ENCODE measurements around the gene CCDC196. TPM values are rescaled to one million over a fixed set of nuclear protein-coding genes. Genes with fewer than 3 reads are reported as not detected.

The CCDC196 gene
- total and polyA plus RNA-seq, 10 of the 15 experiments (the other 5 are each of a cell fraction or from before 2014, with no cell fraction given) = 0.03 to 0.52 (median 0.28) TPM; not detected in 7

GRCh38 chr14:66495218-66496098 lies 9.3 kb downstream of the CCDC196 start:
- intact Hi-C loops (cut with micrococcal nuclease; ENCODE audit: unreplicated experiment) = loop anchor here (1.0 to 5.0 kb wide), 5 partner anchors 54 to 642 kb away; no protein-coding TSS in a partner anchor
- peak; percentile 45 for DNase-seq (ENCODE audit: low read depth, low spot score)
- no peaks in the 10 kb centered on the region for H3K9me3 ChIP-seq (replicated peaks; ENCODE audit: control insufficient read depth, insufficient read depth, low read length)
- peaks cover 3% of the 10 kb centered on the region; the same call in 1 of the 2 replicates for H3K4me1 ChIP-seq (ENCODE audit: control insufficient read depth, insufficient read depth, low read length)
- no peak overlapping the region for H3K4me3 ChIP-seq
- 5% methylated on average over 4 of the region's 4 CpGs for WGBS (ENCODE audit: insufficient coverage, insufficient replicate concordance, low lambda C conversion rate, missing lambda C conversion rate)
- no peak overlapping the region for H3K9ac ChIP-seq (ENCODE audit: control insufficient read depth, insufficient read depth, low read length)
- RAD21 ChIA-PET (ENCODE audit: unreplicated experiment) = interaction anchor here (0.5 to 2.6 kb wide), 11 partner anchors 18 to 790 kb away, joined by 3 to 15 read pairs (median 4); no protein-coding TSS in a partner anchor
- no TSS peak for BruUV-seq (replicated peaks)
- no peak overlapping the region for H3K27ac ChIP-seq (ENCODE audit: control insufficient read depth, insufficient read depth)
- CTCF ChIA-PET = interaction anchor here (0.5 to 5.2 kb wide), 15 partner anchors 8 to 791 kb away, joined by 3 to 27 read pairs (median 4); no protein-coding TSS in a partner anchor
- in situ Hi-C loops (cut with MboI) = loop anchor here (10.0 kb wide), 1 partner anchor 619 kb away; no protein-coding TSS in a partner anchor
- H3K79me2 ChIP-seq (ENCODE audit: control insufficient read depth, insufficient read depth, low read length) = no peaks in the 10 kb centered on the region
- POLR2A ChIA-PET = no interaction called here
- no peaks in the 10 kb centered on the region for H4K20me1 ChIP-seq (ENCODE audit: control insufficient read depth, insufficient read depth)
- H2AFZ ChIP-seq (ENCODE audit: control insufficient read depth, low read depth, low read length) = peak overlapping the region; percentile 45
- H3K27me3 ChIP-seq (replicated peaks in 1 of 2; ENCODE audit: control insufficient read depth in 2 of 2, insufficient read depth in 2 of 2, low read length in 1 of 2) = no peaks in the 10 kb centered on the region
- H3K36me3 ChIP-seq (ENCODE audit: control insufficient read depth in 2 of 2, insufficient read depth in 2 of 2, low read length in 1 of 2) = no peaks in the 10 kb centered on the region
- peak; percentile 96 for ATAC-seq
- peak; percentile 73 for FAIRE-seq
- SMC1A ChIA-PET (ENCODE audit: uncharacterized antibody, unreplicated experiment) = interaction anchor here (0.6 to 4.8 kb wide), 12 partner anchors 9 to 621 kb away, joined by 3 to 30 read pairs (median 4); partner anchors contain the start of genes CCDC196 and GPHN
- no peak overlapping the region for H3K4me2 ChIP-seq (ENCODE audit: control insufficient read depth, insufficient read depth)
- peak; percentile 87 for TF ChIP-seq RAD21 (IDR thresholded peaks at IDR 0.05; ENCODE audit: insufficient read depth, low read depth, low read length)
- TF ChIP-seq LARP7 (IDR thresholded peaks at IDR 0.05) = no peak
- no peak for TF ChIP-seq POLR2AphosphoS2 (IDR thresholded peaks at IDR 0.05; ENCODE audit: low read depth, low read length)
- no peak for TF ChIP-seq RELB (IDR thresholded peaks at IDR 0.05; ENCODE audit: low read depth)
- TF ChIP-seq SMC3 (IDR thresholded peaks at IDR 0.05; ENCODE audit: borderline replicate concordance, low read length) = peak; percentile 84; the same call in 1 of the 2 replicates
- no peak for TF ChIP-seq POLR2AphosphoS5 (IDR thresholded peaks at IDR 0.05; ENCODE audit: low read length)
- TF ChIP-seq NFIC (IDR thresholded peaks at IDR 0.05; ENCODE audit: low read depth, low read length) = no peak
- TF ChIP-seq STAT3 (IDR thresholded peaks at IDR 0.05; ENCODE audit: low read depth, low read length) = 0 out of 2 replicates have a peak, but pooled peaks have one; percentile 44
- TF ChIP-seq ESRRA (IDR thresholded peaks at IDR 0.05; ENCODE audit: low read length) = no peak
- TF ChIP-seq, protein P1, sequence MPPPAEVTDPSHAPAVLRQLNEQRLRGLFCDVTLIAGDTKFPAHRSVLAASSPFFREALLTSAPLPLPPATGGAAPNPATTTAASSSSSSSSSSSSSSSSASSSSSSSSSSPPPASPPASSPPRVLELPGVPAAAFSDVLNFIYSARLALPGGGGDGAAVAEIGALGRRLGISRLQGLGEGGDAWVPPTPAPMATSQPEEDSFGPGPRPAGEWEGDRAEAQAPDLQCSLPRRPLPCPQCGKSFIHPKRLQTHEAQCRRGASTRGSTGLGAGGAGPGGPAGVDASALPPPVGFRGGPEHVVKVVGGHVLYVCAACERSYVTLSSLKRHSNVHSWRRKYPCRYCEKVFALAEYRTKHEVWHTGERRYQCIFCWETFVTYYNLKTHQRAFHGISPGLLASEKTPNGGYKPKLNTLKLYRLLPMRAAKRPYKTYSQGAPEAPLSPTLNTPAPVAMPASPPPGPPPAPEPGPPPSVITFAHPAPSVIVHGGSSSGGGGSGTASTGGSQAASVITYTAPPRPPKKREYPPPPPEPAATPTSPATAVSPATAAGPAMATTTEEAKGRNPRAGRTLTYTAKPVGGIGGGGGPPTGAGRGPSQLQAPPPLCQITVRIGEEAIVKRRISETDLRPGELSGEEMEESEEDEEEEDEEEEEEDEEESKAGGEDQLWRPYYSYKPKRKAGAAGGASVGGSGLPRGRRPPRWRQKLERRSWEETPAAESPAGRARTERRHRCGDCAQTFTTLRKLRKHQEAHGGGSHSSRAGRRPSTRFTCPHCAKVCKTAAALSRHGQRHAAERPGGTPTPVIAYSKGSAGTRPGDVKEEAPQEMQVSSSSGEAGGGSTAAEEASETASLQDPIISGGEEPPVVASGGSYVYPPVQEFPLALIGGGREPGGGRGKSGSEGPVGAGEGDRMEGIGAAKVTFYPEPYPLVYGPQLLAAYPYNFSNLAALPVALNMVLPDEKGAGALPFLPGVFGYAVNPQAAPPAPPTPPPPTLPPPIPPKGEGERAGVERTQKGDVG (CRISPR knock-in tag; IDR thresholded peaks at IDR 0.05) = no peak
- TF ChIP-seq MEF2B (IDR thresholded peaks at IDR 0.05; ENCODE audit: partially characterized antibody, poor library complexity, severe bottlenecking) = no peak
- TF ChIP-seq YY1 (IDR thresholded peaks at IDR 0.05; ENCODE audit: low read depth, low read length) = peak; percentile 56; the same call in 1 of the 2 replicates
- TF ChIP-seq MTA2 (IDR thresholded peaks at IDR 0.05; ENCODE audit: low read depth) = no peak
- TF ChIP-seq, protein P2, sequence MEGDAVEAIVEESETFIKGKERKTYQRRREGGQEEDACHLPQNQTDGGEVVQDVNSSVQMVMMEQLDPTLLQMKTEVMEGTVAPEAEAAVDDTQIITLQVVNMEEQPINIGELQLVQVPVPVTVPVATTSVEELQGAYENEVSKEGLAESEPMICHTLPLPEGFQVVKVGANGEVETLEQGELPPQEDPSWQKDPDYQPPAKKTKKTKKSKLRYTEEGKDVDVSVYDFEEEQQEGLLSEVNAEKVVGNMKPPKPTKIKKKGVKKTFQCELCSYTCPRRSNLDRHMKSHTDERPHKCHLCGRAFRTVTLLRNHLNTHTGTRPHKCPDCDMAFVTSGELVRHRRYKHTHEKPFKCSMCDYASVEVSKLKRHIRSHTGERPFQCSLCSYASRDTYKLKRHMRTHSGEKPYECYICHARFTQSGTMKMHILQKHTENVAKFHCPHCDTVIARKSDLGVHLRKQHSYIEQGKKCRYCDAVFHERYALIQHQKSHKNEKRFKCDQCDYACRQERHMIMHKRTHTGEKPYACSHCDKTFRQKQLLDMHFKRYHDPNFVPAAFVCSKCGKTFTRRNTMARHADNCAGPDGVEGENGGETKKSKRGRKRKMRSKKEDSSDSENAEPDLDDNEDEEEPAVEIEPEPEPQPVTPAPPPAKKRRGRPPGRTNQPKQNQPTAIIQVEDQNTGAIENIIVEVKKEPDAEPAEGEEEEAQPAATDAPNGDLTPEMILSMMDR (IDR thresholded peaks at IDR 0.05 in 2 of 3, conservative IDR thresholded peaks at IDR 0.05 in 1 of 3; ENCODE audit: control insufficient read depth in 2 of 3, extremely low read depth in 1 of 3, insufficient read depth in 1 of 3, low read depth in 3 of 3, low read length in 3 of 3) = peak; percentile 70 to 84 (median 84)
- no peak for TF ChIP-seq BRCA1 (IDR thresholded peaks at IDR 0.05; ENCODE audit: low read depth, low read length)
